Esophagus muscularis mucosa (tissue), 4 donors: ENCODE results near the gene CSDE1. TPM values are rescaled to one million over a fixed set of nuclear protein-coding genes. Genes with fewer than 3 reads are reported as not detected.

Source experiments
- DNase-seq: peaks from one replicate; pipeline ENCODE4 v3.0.0-alpha.2; 2017; ENCODE audit errors: extremely low spot score
- H3K27ac ChIP-seq, 4 donors: fragments of 200-600 bp; sonication (generic); replicated peaks in 1 of 4; 1 replicate in 3 of 4; 2 replicates in 1 of 4; pipeline ENCODE4 v1.5.1; 2016 to 2019; ENCODE audit warnings: mild to moderate bottlenecking in 1 of 4
- H3K27me3 ChIP-seq, 4 donors: fragments of 200-600 bp; sonication (generic); one replicate each; pipeline versions ENCODE4 v1.5.1 to v1.6.0; 2016 to 2019
- H3K36me3 ChIP-seq, 4 donors: fragments of 200-600 bp; sonication (generic); one replicate each; pipeline ENCODE4 v1.5.1; 2016 to 2019
- H3K4me1 ChIP-seq, 4 donors: fragments of 200-600 bp; sonication (generic); one replicate each; pipeline ENCODE4 v1.5.1; 2016 to 2019
- H3K4me3 ChIP-seq, 4 donors: fragments of 200-600 bp; sonication (generic); 1 replicate in 2 of 4; 2 replicates in 2 of 4; pipeline ENCODE4 v1.5.1; 2016 to 2019; ENCODE audit warnings: mild to moderate bottlenecking in 4 of 4, moderate library complexity in 1 of 4
- H3K9me3 ChIP-seq, 4 donors: fragments of 200-600 bp; sonication (generic); 1 replicate in 3 of 4; 2 replicates in 1 of 4; pipeline ENCODE4 v1.5.1; 2016 to 2019
- EP300 ChIP-seq: sonication (generic); formaldehyde crosslinking; IDR thresholded peaks from one replicate; pipeline ENCODE4 v1.6.1; 2017; ENCODE audit warnings: antibody characterized with exemption
- POLR2A ChIP-seq: fragments of 450-650 bp; IDR thresholded peaks from one replicate; pipeline ENCODE4 v1.6.1; 2017; ENCODE audit warnings: antibody characterized with exemption, moderate library complexity, mild to moderate bottlenecking, low read depth
- POLR2AphosphoS5 ChIP-seq, 2 donors: sonication (generic); formaldehyde crosslinking; IDR thresholded peaks; one replicate each; pipeline ENCODE4 v1.6.1; 2017; ENCODE audit warnings: antibody characterized with exemption in 2 of 2
- WGBS: methylation state at CpG from one replicate; pipeline ENCODE4 v1.1.5; 2018; 5-methylcytosine and 5-hydroxymethylcytosine counted together
- intact Hi-C: fragments of 100-400 bp; cut with DNase I; formaldehyde crosslinking; loops from one replicate; pipeline ENCODE4 v1.15.1; 2023
- total RNA-seq, 4 donors: library from RNA; depleted of rRNA; stranded (reverse); fragments of >200 nt; gene quantifications; one replicate each; pipeline versions ENCODE4 v1.1.0 to v1.2.1, GENCODE V29; 2016
- TF ChIP-seq, protein P1 (sequence below), 3 experiments: fragments of 200-600 bp in 2 of 3; fragments of 450-650 bp in 1 of 3; sonication (generic) in 2 of 3; IDR thresholded peaks; one replicate each; pipeline ENCODE4 v1.5.1; 2017 to 2019; ENCODE audit warnings: antibody characterized with exemption in 3 of 3, mild to moderate bottlenecking in 2 of 3, moderate library complexity in 1 of 3

Gene CSDE1
- total RNA-seq, 4 donors from 2014 or later = 614 to 1,394 (median 877) TPM

DNA sequence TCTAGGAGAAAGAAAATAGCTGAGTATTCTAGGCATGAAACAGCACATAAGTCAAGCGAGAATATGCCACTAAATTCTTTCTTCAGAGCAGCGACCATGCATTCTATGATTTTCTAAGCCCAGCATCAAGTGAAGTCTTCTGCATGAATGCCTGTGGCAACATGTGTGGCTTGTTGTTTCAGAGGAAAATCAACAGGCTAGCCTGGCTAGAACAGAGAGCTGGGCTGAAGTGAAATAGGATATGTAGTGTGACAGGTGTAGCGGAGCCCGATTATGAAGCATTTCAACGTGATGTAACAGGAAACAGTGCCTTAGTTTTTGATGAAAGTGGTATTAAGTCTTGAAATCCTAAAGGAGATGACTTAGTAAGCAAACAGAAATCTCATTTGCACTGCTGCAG is 7.0 kb downstream of the CSDE1 start:
- TF ChIP-seq, protein P1, sequence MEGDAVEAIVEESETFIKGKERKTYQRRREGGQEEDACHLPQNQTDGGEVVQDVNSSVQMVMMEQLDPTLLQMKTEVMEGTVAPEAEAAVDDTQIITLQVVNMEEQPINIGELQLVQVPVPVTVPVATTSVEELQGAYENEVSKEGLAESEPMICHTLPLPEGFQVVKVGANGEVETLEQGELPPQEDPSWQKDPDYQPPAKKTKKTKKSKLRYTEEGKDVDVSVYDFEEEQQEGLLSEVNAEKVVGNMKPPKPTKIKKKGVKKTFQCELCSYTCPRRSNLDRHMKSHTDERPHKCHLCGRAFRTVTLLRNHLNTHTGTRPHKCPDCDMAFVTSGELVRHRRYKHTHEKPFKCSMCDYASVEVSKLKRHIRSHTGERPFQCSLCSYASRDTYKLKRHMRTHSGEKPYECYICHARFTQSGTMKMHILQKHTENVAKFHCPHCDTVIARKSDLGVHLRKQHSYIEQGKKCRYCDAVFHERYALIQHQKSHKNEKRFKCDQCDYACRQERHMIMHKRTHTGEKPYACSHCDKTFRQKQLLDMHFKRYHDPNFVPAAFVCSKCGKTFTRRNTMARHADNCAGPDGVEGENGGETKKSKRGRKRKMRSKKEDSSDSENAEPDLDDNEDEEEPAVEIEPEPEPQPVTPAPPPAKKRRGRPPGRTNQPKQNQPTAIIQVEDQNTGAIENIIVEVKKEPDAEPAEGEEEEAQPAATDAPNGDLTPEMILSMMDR (IDR thresholded peaks at IDR 0.05) = no peak
- TF ChIP-seq POLR2A (no peak), EP300 (no peak), POLR2AphosphoS5 (IDR thresholded peaks at IDR 0.05) (no peak)
- Histone ChIP-seq H3K9me3 (no peaks in the 10 kb centered on the region), H3K4me3 (no peak overlapping the region), H3K27ac (no peak overlapping the region), H3K36me3 (peaks cover 5 to 38% (median 14%) of the 10 kb centered on the region in 4 donors), H3K4me1 (peaks cover 74 to 96% (median 82%) of the 10 kb centered on the region in 4 donors), H3K27me3 (no peaks in the 10 kb centered on the region)
- intact Hi-C loops = no loop called here
- DNase-seq = no peak
- 67% methylated on average over 5 of the region's 5 CpGs for WGBS

DNA sequence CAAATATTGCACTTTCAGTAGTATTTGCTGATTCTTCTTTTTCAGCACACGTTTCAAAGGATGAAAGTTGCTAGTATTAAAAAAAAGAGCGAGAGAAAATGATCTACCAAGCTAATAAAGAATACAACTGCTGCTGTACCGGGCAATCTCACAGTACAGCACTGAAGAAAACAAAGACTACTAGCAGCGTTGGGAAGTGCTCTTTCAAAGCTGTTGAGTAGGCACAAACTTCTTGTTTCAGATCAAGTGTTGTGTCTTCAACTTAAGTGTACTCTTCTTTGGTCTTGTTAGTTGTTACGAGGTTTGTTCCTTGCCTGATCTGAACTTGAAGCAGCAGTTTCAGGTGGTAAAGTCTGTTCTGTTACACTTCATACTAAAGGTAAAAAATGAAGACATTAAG is 7.9 kb downstream of the CSDE1 start:
- peaks cover 5 to 44% (median 15%) of the 10 kb centered on the region in 4 donors for H3K36me3 ChIP-seq
- H3K4me1 ChIP-seq = peaks cover 71 to 94% (median 81%) of the 10 kb centered on the region in 4 donors
- no peak overlapping the region for H3K4me3 ChIP-seq
- no peak overlapping the region for H3K27ac ChIP-seq
- intact Hi-C loops = no loop called here
- TF ChIP-seq EP300 = no peak
- DNase-seq = no peak
- 66% methylated on average over 5 of the region's 5 CpGs for WGBS
- H3K9me3 ChIP-seq = no peaks in the 10 kb centered on the region
- no peaks in the 10 kb centered on the region for H3K27me3 ChIP-seq

DNA sequence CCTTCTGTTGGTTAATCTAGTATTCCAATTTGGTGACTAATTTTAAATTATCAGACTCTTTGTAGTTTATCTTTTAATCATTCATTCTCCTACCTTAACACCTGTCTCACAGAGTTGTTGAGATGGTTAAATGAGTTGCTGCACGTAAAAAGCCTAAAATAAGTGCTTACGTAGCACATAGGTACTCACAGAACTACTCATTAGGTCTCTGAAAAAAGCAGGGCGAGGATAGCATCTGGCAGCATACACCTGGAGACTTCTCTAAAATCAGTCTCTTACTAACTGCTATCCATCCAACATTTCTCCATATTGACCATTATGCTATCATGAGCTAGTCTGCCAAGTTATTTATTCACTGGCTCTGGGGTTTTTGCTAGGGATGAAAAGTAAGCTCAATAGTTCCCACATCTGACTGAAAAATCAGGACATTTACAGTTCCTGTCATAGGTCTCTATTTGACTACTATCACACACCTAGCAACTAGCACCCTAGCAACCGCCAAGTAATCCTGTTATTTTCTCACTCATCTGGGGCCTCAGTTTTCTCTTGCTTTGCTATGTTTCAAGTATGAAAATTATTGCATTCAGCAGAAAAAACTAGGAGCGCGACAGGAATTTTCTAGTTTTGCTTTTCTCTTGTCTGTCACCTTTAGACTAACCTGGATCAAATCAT is 11.2 kb downstream of the CSDE1 start:
- no peak for DNase-seq
- Histone ChIP-seq H3K27ac (no peak overlapping the region), H3K27me3 (no peaks in the 10 kb centered on the region), H3K36me3 (peaks cover 8 to 68% (median 21%) of the 10 kb centered on the region in 4 donors), H3K4me1 (peaks cover 54 to 76% (median 65%) of the 10 kb centered on the region in 4 donors), H3K4me3 (no peak overlapping the region), H3K9me3 (no peaks in the 10 kb centered on the region)
- no peak for TF ChIP-seq POLR2A
- TF ChIP-seq, protein P1 (IDR thresholded peaks at IDR 0.05) = no peak
- intact Hi-C loops = no loop called here
- WGBS = 76% methylated on average over 6 of the region's 6 CpGs

DNA sequence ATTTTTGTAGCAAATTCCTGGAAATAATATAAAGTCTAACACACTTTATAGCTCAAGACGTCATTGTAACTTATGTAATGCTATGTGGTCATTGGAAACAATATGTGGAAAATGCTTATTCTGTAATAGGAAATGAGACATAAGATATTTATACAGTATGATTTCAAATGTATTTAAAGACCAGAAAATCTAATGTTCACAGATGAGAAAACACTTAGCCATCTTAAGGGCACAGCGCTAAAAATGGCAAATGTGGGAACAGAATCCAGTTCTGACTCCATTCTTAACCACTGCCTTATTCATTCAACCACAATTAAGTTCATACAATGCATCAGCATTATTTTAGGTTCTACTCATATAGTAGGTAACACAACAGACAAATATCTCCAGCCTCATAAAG is 12.5 kb downstream of the CSDE1 start:
- Histone ChIP-seq H3K9me3 (no peaks in the 10 kb centered on the region), H3K4me3 (no peak overlapping the region), H3K27me3 (no peaks in the 10 kb centered on the region), H3K27ac (no peak overlapping the region), H3K4me1 (peaks cover 41 to 63% (median 55%) of the 10 kb centered on the region in 4 donors), H3K36me3 (peaks cover 8 to 77% (median 24%) of the 10 kb centered on the region in 4 donors)
- 67% methylated on average over 2 of the region's 2 CpGs for WGBS
- intact Hi-C loops = no loop called here
- TF ChIP-seq POLR2AphosphoS5 (IDR thresholded peaks at IDR 0.05) (no peak), EP300 (no peak), POLR2A (no peak)
- TF ChIP-seq, protein P1 (IDR thresholded peaks at IDR 0.05) = no peak
- DNase-seq = no peak

DNA sequence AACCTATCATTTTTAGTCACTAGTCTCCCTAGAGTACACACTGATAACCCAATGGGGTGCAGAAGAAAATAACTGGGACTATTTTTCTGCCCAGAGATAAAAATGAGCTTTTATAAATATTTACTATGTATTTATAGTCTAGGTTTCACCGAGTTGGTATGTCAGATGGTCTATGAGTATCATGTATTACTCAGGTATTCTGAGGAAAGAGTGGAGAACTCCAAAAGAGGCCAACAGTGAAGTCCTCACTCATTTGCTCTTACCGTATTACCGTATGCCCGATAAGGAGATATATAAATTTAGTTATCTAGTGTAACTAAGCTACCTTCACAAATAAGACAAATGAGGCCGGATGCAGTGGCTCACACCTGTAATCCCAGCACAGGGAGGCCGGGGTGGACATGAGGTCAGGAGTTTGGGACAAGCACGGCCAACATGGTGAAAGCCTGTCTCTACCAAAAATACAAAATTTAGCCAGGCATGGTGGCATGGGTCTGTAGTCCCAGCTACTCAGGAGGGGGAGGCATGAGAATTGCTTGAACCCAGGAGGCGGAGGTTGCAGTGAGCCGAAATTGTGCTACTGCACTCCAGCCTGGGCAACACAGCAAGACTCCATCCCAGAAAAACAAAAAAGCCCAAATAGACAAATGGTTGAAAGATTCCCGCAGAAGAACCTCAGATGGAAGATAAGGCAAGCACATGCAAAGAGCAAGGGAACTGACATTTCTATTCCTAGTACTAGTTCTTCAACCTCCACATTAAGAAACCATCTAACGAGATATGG is 15.6 kb downstream of the CSDE1 start:
- Histone ChIP-seq H3K4me3 (no peak overlapping the region), H3K4me1 (peaks cover 23 to 45% (median 29%) of the 10 kb centered on the region in 4 donors), H3K27me3 (no peaks in the 10 kb centered on the region), H3K27ac (no peak overlapping the region), H3K9me3 (no peaks in the 10 kb centered on the region), H3K36me3 (peaks cover 11 to 74% (median 32%) of the 10 kb centered on the region in 4 donors)
- WGBS = 92% methylated on average over 11 of the region's 11 CpGs
- intact Hi-C loops = no loop called here
- no peak for TF ChIP-seq POLR2AphosphoS5 (IDR thresholded peaks at IDR 0.05)
- no peak for TF ChIP-seq EP300
- no peak for TF ChIP-seq POLR2A
- TF ChIP-seq, protein P1 (IDR thresholded peaks at IDR 0.05) = no peak
- DNase-seq = no peak
